NCI-H2227 treated with DMSO at 0.1 percent for 48 hours (cell line): Measurements from ENCODE around the gene GNB5.
"Not testable (repeated sequence)": the region's sequence is repeated elsewhere in the genome, so short reads cannot be mapped to it uniquely, and the experiment has no call there.

ENCODE experiments used
- DNase-seq: peaks from one replicate; lab custom pipeline; 2025; lab: John Stamatoyannopoulos, UW

Gene GNB5

DNA sequence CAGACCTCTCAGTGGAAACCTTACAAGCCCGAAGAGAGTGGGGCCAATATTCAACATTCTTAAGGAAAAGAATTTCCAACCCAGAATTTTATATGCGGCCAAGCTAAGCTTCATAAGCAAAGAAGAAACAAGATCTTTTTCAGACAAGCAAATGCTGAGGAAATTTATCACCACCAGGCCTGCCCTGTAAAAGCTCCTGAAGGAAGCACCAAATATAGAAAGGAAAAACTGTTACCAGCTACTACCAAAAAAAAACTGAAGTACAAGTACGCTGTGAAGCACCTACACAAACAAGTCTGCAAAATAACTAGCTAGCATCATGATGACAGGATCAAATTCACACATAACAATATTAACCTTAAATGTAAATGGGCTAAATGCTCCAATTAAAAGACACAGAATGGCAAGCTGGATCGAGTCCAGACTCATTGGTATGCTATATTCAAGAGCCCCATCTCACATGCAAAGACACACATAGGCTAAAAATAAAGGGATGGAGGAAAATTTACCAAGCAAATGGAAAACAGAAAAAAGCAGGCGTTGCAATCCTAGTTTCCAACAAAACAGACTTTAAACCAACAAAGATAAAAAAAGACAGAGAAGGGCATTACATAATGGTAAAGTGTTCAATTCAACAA is 25.6 kb downstream of the GNB5 start:
- not testable (repeated sequence) for DNase-seq

GRCh38 chr15:52164631-52165265 is 26.4 kb downstream of the GNB5 start:
- DNase-seq, result no peak

- no peak for DNase-seq
These were observed 27.6 kb downstream of the GNB5 start for GRCh38 chr15:52163321-52164190.

GRCh38 chr15:52162876-52163275 is 28.3 kb downstream of the GNB5 start:
- DNase-seq, result no peak

DNA sequence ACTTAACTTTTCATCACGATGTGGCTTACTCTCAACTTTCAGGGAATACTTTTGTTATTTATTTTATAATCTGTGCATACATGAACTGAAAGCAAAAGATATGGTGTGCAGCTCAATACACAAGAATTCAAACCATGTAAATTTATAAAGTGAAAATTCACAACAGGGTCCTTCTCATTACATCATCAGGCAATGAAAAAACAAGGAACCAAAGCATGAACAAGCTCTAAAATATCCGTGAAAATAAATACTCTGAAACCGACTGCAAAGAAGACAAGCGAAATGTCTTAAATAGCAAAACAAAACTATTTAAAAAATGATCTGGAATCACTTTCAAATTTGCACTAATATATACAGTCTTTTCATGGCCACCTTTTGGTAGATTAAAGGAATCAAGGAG is 28.9 kb downstream of the GNB5 start:
- no peak for DNase-seq

GRCh38 chr15:52161406-52161966 is 29.7 kb downstream of the GNB5 start:
- DNase-seq, result no peak

DNA sequence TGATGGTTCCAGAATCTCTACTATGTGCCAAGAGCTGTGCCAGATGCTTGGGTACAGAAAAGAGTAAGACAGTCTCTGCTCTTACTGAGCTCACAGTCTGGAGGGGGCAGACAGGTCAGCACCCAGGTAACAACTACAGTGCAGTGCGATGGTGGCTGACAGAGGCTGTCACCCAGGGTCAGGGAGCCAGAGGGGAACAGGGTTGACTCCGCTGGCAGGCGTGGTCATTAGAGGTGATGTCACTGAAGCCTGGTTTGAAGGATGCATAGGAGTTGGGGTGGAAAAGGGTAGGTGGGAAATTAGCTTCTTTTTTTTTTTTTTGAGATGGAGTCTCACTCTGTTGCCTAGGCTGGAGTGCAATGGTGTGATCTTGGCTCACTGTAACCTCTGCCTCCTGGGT is 31.5 kb downstream of the GNB5 start:
- DNase-seq, result no peak

GRCh38 chr15:52158084-52158765 is 33.0 kb downstream of the GNB5 start:
- DNase-seq, result no peak

DNA sequence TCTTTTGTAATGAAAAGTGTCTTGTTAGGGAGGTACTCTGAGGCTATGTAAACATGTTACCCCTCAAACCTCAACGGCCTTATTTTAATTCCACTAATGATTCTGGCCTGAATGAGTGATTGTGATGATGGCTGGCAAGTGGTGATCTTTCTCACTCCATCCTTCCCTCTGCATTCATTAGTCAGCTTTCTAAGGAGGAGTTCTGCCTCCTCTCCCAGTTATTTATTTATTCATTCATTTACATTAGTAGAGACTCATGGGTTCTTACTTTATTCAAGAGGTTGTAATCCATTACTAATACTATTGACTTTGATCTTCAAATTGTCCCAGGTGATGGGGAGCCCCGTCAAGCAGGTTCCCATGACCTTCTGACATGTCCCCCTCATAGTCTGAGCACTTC is 35.3 kb downstream of the GNB5 start:
- DNase-seq, result no peak

- DNase-seq, result no peak
These were observed 36.0 kb downstream of the GNB5 start for GRCh38 chr15:52154896-52155865.

GRCh38 chr15:52153900-52154895 is 37.0 kb downstream of the GNB5 start:
- DNase-seq, result no peak

GRCh38 chr15:52151353-52151752 is 39.8 kb downstream of the GNB5 start:
- no peak for DNase-seq

DNA sequence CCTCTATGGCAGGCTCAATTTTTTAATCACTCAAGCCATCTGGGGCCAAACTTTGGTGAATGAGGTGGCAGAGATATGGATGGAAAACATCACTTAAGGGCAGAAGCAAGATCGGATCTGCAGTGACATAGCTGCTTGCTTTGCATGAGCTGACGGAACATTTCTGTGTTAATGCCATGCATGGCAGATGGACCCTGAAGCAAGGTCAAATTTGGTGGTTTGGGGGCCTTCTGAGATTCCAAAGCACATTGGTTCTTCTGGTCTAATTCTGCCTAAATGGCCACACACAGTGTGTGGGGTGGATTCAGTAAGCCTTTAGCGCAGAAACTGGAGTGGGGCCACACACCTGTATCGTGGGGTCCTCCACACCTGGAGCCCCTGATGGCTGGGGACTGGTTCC is 40.3 kb downstream of the GNB5 start:
- DNase-seq, result no peak

DNA sequence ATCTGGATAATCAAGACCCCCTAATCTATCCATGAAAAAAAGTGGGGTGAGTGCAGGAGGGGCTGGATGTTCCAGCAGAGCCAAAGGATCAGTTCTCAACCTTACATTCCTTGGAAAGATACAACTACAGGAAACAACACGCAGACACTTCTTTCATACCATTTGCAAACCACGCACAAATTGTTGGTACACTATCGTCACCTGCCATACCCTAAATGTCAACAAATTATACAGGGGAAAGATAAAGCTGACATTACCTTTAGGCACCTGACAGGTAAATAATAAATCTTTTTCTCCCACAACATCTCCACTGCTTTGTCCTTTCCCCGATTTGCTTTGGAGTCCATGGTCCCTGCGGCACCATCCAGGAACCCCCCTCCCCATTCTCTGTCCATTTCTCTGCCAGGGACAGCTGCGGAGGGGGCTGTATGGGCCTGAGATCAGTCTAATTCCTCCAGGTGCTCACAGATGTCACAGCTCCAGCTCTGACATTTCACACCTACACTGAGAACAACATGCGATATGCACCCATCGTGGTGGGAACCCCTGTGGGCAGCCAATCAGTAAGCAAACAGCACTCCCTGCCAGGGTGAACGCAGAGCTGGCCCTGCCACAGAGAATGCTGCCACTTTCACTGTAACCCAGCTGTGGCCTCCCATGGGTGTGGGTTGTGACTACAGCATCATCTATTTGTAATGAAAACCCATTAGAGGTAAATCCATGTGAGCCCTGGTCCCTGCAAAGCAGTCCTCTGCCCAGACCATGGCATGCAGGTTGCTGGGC is 41.0 kb downstream of the GNB5 start:
- DNase-seq, result no peak

- no peak for DNase-seq
These were observed 42.8 kb downstream of the GNB5 start for GRCh38 chr15:52148403-52148802.

- DNase-seq, result no peak
These were observed 44.4 kb downstream of the GNB5 start for GRCh38 chr15:52146776-52147175.

- no peak for DNase-seq
These were observed 44.9 kb downstream of the GNB5 start for GRCh38 chr15:52146261-52146660.

DNA sequence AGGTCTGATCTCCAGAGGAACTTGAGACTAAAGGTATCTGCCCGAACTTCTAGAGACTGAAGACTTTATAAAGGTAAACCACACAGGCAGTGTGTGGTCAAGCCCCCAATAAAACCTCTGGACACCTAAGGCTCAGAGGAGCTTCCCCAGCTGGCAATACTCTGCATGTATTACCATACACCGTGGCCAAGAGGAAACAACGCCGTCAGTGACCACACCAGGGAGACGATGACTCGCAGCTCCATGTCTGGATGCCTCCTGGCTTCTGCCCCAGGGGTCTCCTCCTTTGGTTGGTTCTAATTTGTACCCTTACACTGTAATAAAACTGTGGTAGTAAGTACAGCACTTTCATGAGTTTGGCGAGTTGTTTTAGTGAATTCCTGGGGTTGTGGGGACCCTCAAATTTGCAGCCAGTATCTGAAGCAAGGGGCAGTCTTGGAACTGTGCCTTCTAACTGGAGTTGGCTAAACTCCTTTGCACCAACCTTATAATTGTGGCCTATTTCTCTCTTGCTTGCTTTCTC is 46.5 kb downstream of the GNB5 start:
- DNase-seq, result no peak

DNA sequence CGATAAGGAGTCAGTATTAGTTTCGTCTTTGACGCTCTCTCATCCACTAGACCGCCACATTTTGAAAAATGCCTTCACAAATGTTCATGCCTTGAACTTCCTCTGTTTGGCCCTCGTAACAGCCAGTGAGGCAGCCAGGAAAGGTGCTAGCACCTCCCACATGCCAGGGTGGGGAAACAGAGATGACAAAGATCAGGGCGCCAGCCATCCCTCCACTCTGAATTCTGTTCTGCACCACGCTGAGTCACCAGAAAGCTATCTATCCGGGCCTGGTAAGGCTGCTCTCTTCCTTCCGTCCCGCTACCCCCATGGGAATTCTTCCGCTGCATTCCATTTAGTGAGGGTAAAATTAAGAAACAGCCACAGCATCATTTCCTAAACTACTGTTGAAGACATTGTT is 47.3 kb downstream of the GNB5 start:
- DNase-seq, result no peak
